GM12878 (cell line): ENCODE results near the gene PSMD11. TPM values are rescaled to one million over a fixed set of nuclear protein-coding genes. Genes with fewer than 3 reads are reported as not detected.

ENCODE experiments used
- ATAC-seq: fragments of 200-7000 bp; cut with Tn5 transposase; 3 replicates; pipeline ENCODE4 v1.9.1; 2020; ENCODE audit warnings: mild to moderate bottlenecking, moderate library complexity
- BruUV-seq: library from RNA; stranded (reverse); fragments of 400-500 nt; replicated peaks from 2 replicates; lab custom pipeline; 2021; lab: Mats Ljungman, UMichigan
- CTCF ChIA-PET: fragments of 300-600 bp; sonication (Branson Sonifier 250); formaldehyde crosslinking; extraction: SDS; loops from one replicate; lab custom pipeline; 2021; ENCODE audit warnings: inconsistent platforms; lab: Yijun Ruan, JAX
- POLR2A ChIA-PET: fragments of 350-600 bp; formaldehyde crosslinking; extraction: SDS; loops from one replicate; lab custom pipeline; 2021; ENCODE audit warnings: inconsistent platforms; lab: Charles Lee
- RAD21 ChIA-PET: fragments of 300-600 bp; sonication (Branson Sonifier 250); formaldehyde crosslinking; loops from one replicate; lab custom pipeline; 2023; ENCODE audit warnings: antibody characterized with exemption; ENCODE audit not compliant: unreplicated experiment; lab: Charles Lee
- SMC1A ChIA-PET: fragments of 300-600 bp; sonication (Branson Sonifier 250); formaldehyde crosslinking; loops from one replicate; lab custom pipeline; 2023; ENCODE audit not compliant: unreplicated experiment, uncharacterized antibody; lab: Charles Lee
- DNase-seq: peaks from one replicate; pipeline ENCODE4 v3.0.0-alpha.2; 2011; ENCODE audit warnings: low read depth, low spot score
- FAIRE-seq: peaks from 3 replicates; lab custom pipeline; 2011; peaks lifted over from hg19 to GRCh38; lab: Jason Lieb, UNC
- H2AFZ ChIP-seq: 2 replicates; pipeline ENCODE4 v1.6.0; 2011; ENCODE audit warnings: low read depth, low read length, control low read depth; ENCODE audit not compliant: control insufficient read depth
- H3K27ac ChIP-seq: 2 replicates; pipeline ENCODE4 v1.5.1; 2011; ENCODE audit warnings: control low read depth; ENCODE audit not compliant: control insufficient read depth, insufficient read depth
- H3K27me3 ChIP-seq, 2 experiments: replicated peaks in 1 of 2; 2 replicates each; pipeline versions ENCODE4 v1.6.0 to v1.6.1; 2011; ENCODE audit warnings: low read length in 1 of 2; ENCODE audit not compliant: control insufficient read depth in 2 of 2, insufficient read depth in 2 of 2
- H3K36me3 ChIP-seq, 2 experiments: 2 replicates each; pipeline ENCODE4 v1.5.1; 2011; ENCODE audit warnings: low read length in 1 of 2; ENCODE audit not compliant: control insufficient read depth in 2 of 2, insufficient read depth in 2 of 2
- H3K4me1 ChIP-seq: 2 replicates; pipeline ENCODE4 v1.6.1; 2011; ENCODE audit warnings: mild to moderate bottlenecking, low read length, moderate library complexity, mixed read lengths; ENCODE audit not compliant: control insufficient read depth, insufficient read depth
- H3K4me2 ChIP-seq: 2 replicates; pipeline ENCODE4 v1.6.0; 2011; ENCODE audit warnings: control low read depth; ENCODE audit not compliant: control insufficient read depth, insufficient read depth
- H3K4me3 ChIP-seq: fragments of 200-600 bp; sonication (generic); 2 replicates; pipeline ENCODE4 v1.5.1; 2016
- H3K79me2 ChIP-seq: 2 replicates; pipeline ENCODE4 v1.6.0; 2011; ENCODE audit warnings: low read length; ENCODE audit not compliant: control insufficient read depth, insufficient read depth
- H3K9ac ChIP-seq: 2 replicates; pipeline ENCODE4 v1.8.0; 2011; ENCODE audit warnings: low read length, control low read depth, mixed read lengths; ENCODE audit not compliant: control insufficient read depth, insufficient read depth
- H3K9me3 ChIP-seq: replicated peaks from 3 replicates; pipeline ENCODE4 v1.5.1; 2011; ENCODE audit warnings: mild to moderate bottlenecking, low read length; ENCODE audit not compliant: control insufficient read depth, insufficient read depth
- H4K20me1 ChIP-seq: 2 replicates; pipeline ENCODE4 v1.6.0; 2011; ENCODE audit not compliant: control insufficient read depth, insufficient read depth
- ATF7 ChIP-seq: fragments of 450-650 bp; IDR thresholded peaks from 2 replicates; pipeline ENCODE4 v1.6.1; 2016; ENCODE audit warnings: low read depth, mild to moderate bottlenecking
- CTCF ChIP-seq, 3 experiments: IDR thresholded peaks in 2 of 3; conservative IDR thresholded peaks in 1 of 3; 2 replicates each; pipeline ENCODE4 v1.5.1; 2011; ENCODE audit warnings: low read depth in 3 of 3, low read length in 3 of 3, mild to moderate bottlenecking in 3 of 3, control low read depth in 2 of 3, moderate library complexity in 2 of 3, inconsistent platforms in 1 of 3, mixed read lengths in 1 of 3; ENCODE audit not compliant: control insufficient read depth in 2 of 3, insufficient read depth in 1 of 3; ENCODE audit errors: extremely low read depth in 1 of 3
- MEF2A ChIP-seq: IDR thresholded peaks from 2 replicates; pipeline ENCODE4 v1.6.1; 2011; ENCODE audit warnings: low read depth, mild to moderate bottlenecking, low read length, moderate library complexity; ENCODE audit not compliant: insufficient read depth
- PKNOX1 ChIP-seq: fragments of 450-650 bp; IDR thresholded peaks from 2 replicates; pipeline ENCODE4 v1.6.1; 2016; ENCODE audit warnings: mild to moderate bottlenecking
- RAD21 ChIP-seq: IDR thresholded peaks from 2 replicates; pipeline ENCODE4 v1.6.1; 2011; ENCODE audit warnings: mild to moderate bottlenecking, low read depth, low read length, moderate library complexity; ENCODE audit not compliant: insufficient read depth
- SMC3 ChIP-seq: IDR thresholded peaks from 2 replicates; pipeline ENCODE4 v1.6.1; 2011; ENCODE audit warnings: low read length, improper control_type of control experiment, borderline replicate concordance
- WGBS: methylation state at CpG from one replicate; pipeline ENCODE4 v1.1.6; 2016; ENCODE audit warnings: low lambda C conversion rate; ENCODE audit not compliant: insufficient replicate concordance, insufficient coverage; ENCODE audit errors: missing lambda C conversion rate; 5-methylcytosine and 5-hydroxymethylcytosine counted together
- in situ Hi-C: fragments of 300-500 bp; cut with MboI; formaldehyde crosslinking; loops from 9 replicates; pipeline ENCODE4 v1.14.3; 2018; ENCODE audit warnings: mixed read lengths
- intact Hi-C: fragments of 100-400 bp; cut with micrococcal nuclease; formaldehyde crosslinking; loops from one replicate; pipeline ENCODE4 v1.14.2; 2022; ENCODE audit not compliant: unreplicated experiment
- polyA plus RNA-seq, 11 experiments: library from polyadenylated mRNA; depleted of rRNA in 4 of 11; unstranded in 6 of 11; stranded (reverse) in 5 of 11; fragments of >200 nt; fragmentation: Nextera tagmentation in 4 of 11; fragmentation: Illumina TruSeq in 1 of 11; extraction: Ambion mirVana in 4 of 11; extraction: Trizol in 1 of 11; gene quantifications; 1 replicate in 1 of 11; 2 replicates in 10 of 11; pipeline versions ENCODE4 v1.2.1 to v1.2.3, GENCODE V29; 2011 to 2016; ENCODE audit warnings: inconsistent platforms in 2 of 11, missing spikeins in 2 of 11, low read depth in 1 of 11
- total RNA-seq, 4 experiments: library from RNA; depleted of rRNA in 3 of 4; stranded (reverse); fragments of >200 nt in 3 of 4; fragmentation: Illumina TruSeq in 1 of 4; extraction: Trizol in 1 of 4; gene quantifications; 2 replicates each; pipeline versions ENCODE4 v1.2.1 to v1.2.3, GENCODE V29; 2013 to 2021

Gene PSMD11
- total and polyA plus RNA-seq, 10 of the 15 experiments (the other 5 are each of a cell fraction or from before 2014, with no cell fraction given) = 84.1 to 319 (median 120) TPM

GRCh38 chr17:32461853-32462617 lies 17.7 kb downstream of the PSMD11 start:
- H3K9ac ChIP-seq = no peak overlapping the region
- no peaks in the 10 kb centered on the region for H3K27me3 ChIP-seq
- H3K9me3 ChIP-seq = no peaks in the 10 kb centered on the region
- RAD21 ChIA-PET = interaction anchor here (0.8 to 2.6 kb wide), 18 partner anchors 9 to 448 kb away, joined by 3 to 11 read pairs (median 4); partner anchors contain the start of genes CDK5R1, MYO1D and PSMD11
- CTCF ChIA-PET = interaction anchor here (0.5 to 7.4 kb wide), 71 partner anchors 9 to 536 kb away, joined by 3 to 127 read pairs (median 5); partner anchors contain the start of genes CDK5R1, MYO1D and PSMD11
- no peak overlapping the region for H3K4me2 ChIP-seq
- BruUV-seq = no TSS peak
- no peak overlapping the region for H3K4me3 ChIP-seq
- WGBS = 33% methylated on average over 1 of the region's 1 CpG
- H3K27ac ChIP-seq = no peak overlapping the region
- DNase-seq (no peak), FAIRE-seq (no peak), ATAC-seq (peak; percentile 93)
- in situ Hi-C loops (loop anchor here (25.0 kb wide), 1 partner anchor 450 kb away; no protein-coding TSS in a partner anchor), intact Hi-C loops (loop anchor here (5.0 kb wide), 2 partner anchors 145 to 295 kb away; no protein-coding TSS in a partner anchor)
- H4K20me1 ChIP-seq = no peaks in the 10 kb centered on the region
- SMC1A ChIA-PET = interaction anchor here (0.7 to 3.6 kb wide), 31 partner anchors 9 to 474 kb away, joined by 3 to 32 read pairs (median 4); partner anchors contain the start of gene PSMD11
- POLR2A ChIA-PET = interaction anchor here (1.3 to 1.9 kb wide), 3 partner anchors 21 to 61 kb away, joined by 5 to 7 read pairs (median 5); no protein-coding TSS in a partner anchor
- peaks cover 9 to 29% of the 10 kb centered on the region in 2 experiments for H3K36me3 ChIP-seq
- peak; percentile 35; the same call in 1 of the 2 replicates for TF ChIP-seq SMC3
- TF ChIP-seq MEF2A = no peak
- TF ChIP-seq ATF7 = 0 out of 2 replicates have a peak, but pooled peaks have one; percentile 17
- TF ChIP-seq PKNOX1 = no peak
- TF ChIP-seq CTCF (IDR thresholded peaks at IDR 0.05 in 2 of 3, conservative IDR thresholded peaks at IDR 0.05 in 1 of 3; ENCODE audit: control insufficient read depth in 2 of 3, extremely low read depth in 1 of 3, insufficient read depth in 1 of 3, low read depth in 3 of 3, low read length in 3 of 3) = peak; percentile 35 to 64 (median 59); a peak in 5 of 6 replicates
- peak; percentile 42 for TF ChIP-seq RAD21
- H3K4me1 ChIP-seq = no peaks in the 10 kb centered on the region
- H2AFZ ChIP-seq = no peak overlapping the region
- no peaks in the 10 kb centered on the region; the same call in 1 of the 2 replicates for H3K79me2 ChIP-seq
